GM23338 (cell line): ENCODE data around the gene SLC25A48. TPM values are rescaled to one million over a fixed set of nuclear protein-coding genes. Genes with fewer than 3 reads are reported as not detected.

Experiments used
- ATAC-seq: fragments of 200-7000 bp; cut with Tn5 transposase; 3 replicates; pipeline ENCODE4 v1.9.1; 2020
- DNase-seq: peaks from one replicate; pipeline ENCODE4 v3.0.0-alpha.2; 2015; ENCODE audit warnings: low spot score
- H2AFZ ChIP-seq: fragments of 200-600 bp; sonication (generic); 2 replicates; pipeline ENCODE4 v1.8.0; 2016; ENCODE audit warnings: antibody characterized with exemption, mild to moderate bottlenecking, moderate library complexity
- H3F3A ChIP-seq: fragments of 200-600 bp; sonication (generic); replicated peaks from 2 replicates; pipeline ENCODE4 v1.8.0; 2017; ENCODE audit warnings: antibody characterized with exemption, mixed run types, low read depth
- H3K27ac ChIP-seq: fragments of 200-600 bp; sonication (generic); 2 replicates; pipeline ENCODE4 v1.6.1; 2016; ENCODE audit warnings: low read depth
- H3K27me3 ChIP-seq: fragments of 200-600 bp; sonication (generic); 2 replicates; pipeline ENCODE4 v1.8.0; 2016; ENCODE audit warnings: mild to moderate bottlenecking, mixed run types, moderate library complexity; ENCODE audit not compliant: insufficient read depth
- H3K36me3 ChIP-seq: fragments of 200-600 bp; sonication (generic); 2 replicates; pipeline ENCODE4 v1.8.0; 2016; ENCODE audit warnings: mild to moderate bottlenecking; ENCODE audit not compliant: insufficient read depth
- H3K4me1 ChIP-seq: fragments of 200-600 bp; sonication (generic); 2 replicates; pipeline ENCODE4 v1.8.0; 2016; ENCODE audit warnings: mild to moderate bottlenecking, moderate library complexity; ENCODE audit not compliant: insufficient read depth
- H3K4me2 ChIP-seq: fragments of 200-600 bp; sonication (generic); 2 replicates; pipeline ENCODE4 v1.7.1; 2017; ENCODE audit warnings: mixed run types
- H3K4me3 ChIP-seq: fragments of 200-600 bp; sonication (generic); 2 replicates; pipeline ENCODE4 v1.6.1; 2016; ENCODE audit warnings: mixed run types
- H3K79me2 ChIP-seq: fragments of 200-600 bp; sonication (generic); replicated peaks from 2 replicates; pipeline ENCODE4 v1.8.0; 2017; ENCODE audit warnings: mild to moderate bottlenecking; ENCODE audit not compliant: insufficient read depth
- H3K9me2 ChIP-seq: fragments of 200-600 bp; sonication (generic); 2 replicates; pipeline ENCODE4 v1.8.0; 2017; ENCODE audit not compliant: insufficient read depth
- H4K20me1 ChIP-seq: fragments of 200-600 bp; sonication (generic); replicated peaks from 2 replicates; pipeline ENCODE4 v1.8.0; 2017; ENCODE audit warnings: mild to moderate bottlenecking; ENCODE audit not compliant: insufficient read depth
- H3K27ac Mint-ChIP-seq: 2 replicates; pipeline ENCODE4 v1.8.0; 2020; ENCODE audit warnings: inconsistent platforms, mild to moderate bottlenecking, moderate library complexity, mixed read lengths
- H3K27me3 Mint-ChIP-seq: 3 replicates; pipeline ENCODE4 v1.8.0; 2022; ENCODE audit warnings: low read depth, mild to moderate bottlenecking, moderate library complexity, mixed read lengths, inconsistent platforms; ENCODE audit not compliant: insufficient read depth, poor library complexity
- H3K36me3 Mint-ChIP-seq: 3 replicates; pipeline ENCODE4 v1.8.0; 2021; ENCODE audit warnings: low read depth, mild to moderate bottlenecking, inconsistent platforms, moderate library complexity, mixed read lengths
- H3K4me1 Mint-ChIP-seq: 3 replicates; pipeline ENCODE4 v1.8.0; 2020; ENCODE audit warnings: mild to moderate bottlenecking, inconsistent platforms, mixed read lengths
- H3K4me3 Mint-ChIP-seq: 3 replicates; pipeline ENCODE4 v1.8.0; 2021; ENCODE audit warnings: moderate library complexity, mild to moderate bottlenecking, inconsistent platforms, mixed read lengths
- H3K9me3 Mint-ChIP-seq: 3 replicates; pipeline ENCODE4 v1.8.0; 2020; ENCODE audit warnings: moderate library complexity, mild to moderate bottlenecking, inconsistent platforms, mixed read lengths
- CREB1 ChIP-seq: fragments of 250-450 bp; sonication (Bioruptor Pico); IDR thresholded peaks from 2 replicates; pipeline ENCODE4 v1.5.0; 2020; ENCODE audit warnings: low read depth, mild to moderate bottlenecking, moderate library complexity
- EZH2phosphoT487 ChIP-seq: fragments of 200-600 bp; sonication (generic); IDR thresholded peaks from one replicate; pipeline ENCODE4 v1.8.1; 2018; ENCODE audit warnings: antibody characterized with exemption; ENCODE audit not compliant: unreplicated experiment
- JUNB ChIP-seq: IDR thresholded peaks from one replicate; pipeline ENCODE4 v1.6.1; 2016; ENCODE audit warnings: antibody characterized with exemption; ENCODE audit not compliant: unreplicated experiment
- NANOG ChIP-seq: IDR thresholded peaks from 2 replicates; pipeline ENCODE4 v1.6.1; 2016; ENCODE audit warnings: antibody characterized with exemption, borderline replicate concordance
- POLR2AphosphoS5 ChIP-seq: IDR thresholded peaks from 2 replicates; pipeline ENCODE4 v1.6.1; 2016; ENCODE audit warnings: antibody characterized with exemption, low read depth
- ZNF114 ChIP-seq: fragments of 250-450 bp; sonication (Bioruptor Pico); IDR thresholded peaks from 2 replicates; pipeline ENCODE4 v1.5.0; 2020; ENCODE audit warnings: mild to moderate bottlenecking, moderate library complexity
- ZNF331 ChIP-seq: fragments of 250-450 bp; sonication (Bioruptor Pico); IDR thresholded peaks from 2 replicates; pipeline ENCODE4 v1.5.0; 2020; ENCODE audit warnings: low read depth, mild to moderate bottlenecking, moderate library complexity
- polyA plus RNA-seq: library from polyadenylated mRNA; unstranded; fragments of >200 nt; fragmentation: Nextera tagmentation; extraction: Ambion mirVana; gene quantifications from 2 replicates; pipeline ENCODE4 v1.2.1, GENCODE V29; 2016
- total RNA-seq: library from RNA; depleted of rRNA; stranded (reverse); fragments of >200 nt; shearing (Covaris generic); gene quantifications from 2 replicates; pipeline ENCODE4 v1.2.3, GENCODE V29; 2014
- TF ChIP-seq, protein P1 (sequence below): IDR thresholded peaks from one replicate; pipeline ENCODE4 v1.6.1; 2018; ENCODE audit warnings: antibody characterized with exemption; ENCODE audit not compliant: unreplicated experiment
- TF ChIP-seq, protein P2 (sequence below): fragments of 250-450 bp; sonication (Bioruptor Pico); IDR thresholded peaks from 2 replicates; pipeline ENCODE4 v1.5.0; 2020; ENCODE audit warnings: mild to moderate bottlenecking, moderate library complexity
- TF ChIP-seq, protein P3 (sequence below): IDR thresholded peaks from 2 replicates; pipeline ENCODE4 v1.6.1; 2016; ENCODE audit warnings: antibody characterized with exemption

SLC25A48 gene
- total and polyA plus RNA-seq, 2 experiments from 2014 or later: 1.1 to 1.5 TPM

DNA sequence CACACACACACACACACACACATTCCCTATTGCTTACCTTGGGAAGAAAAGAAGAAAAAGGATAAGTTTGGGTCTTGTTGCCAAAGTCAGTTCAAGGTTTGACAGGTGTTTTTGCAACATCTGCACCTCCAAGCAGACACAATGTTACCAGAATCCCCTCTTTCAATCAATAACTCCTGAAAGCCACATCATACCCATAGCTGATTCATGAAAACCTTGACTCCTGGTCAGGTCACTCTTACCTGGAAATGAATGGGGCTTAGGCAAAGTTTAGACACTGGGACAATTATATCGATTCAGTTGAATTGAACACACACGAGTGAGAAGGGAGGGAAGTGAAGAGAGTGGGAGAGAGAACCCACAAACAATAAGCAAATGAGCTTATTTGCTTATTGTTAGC is 34.2 kb downstream of the SLC25A48 start:
- Mint-ChIP-seq H3K27me3 (peaks cover 2% of the 10 kb centered on the region), H3K4me1 (no peaks in the 10 kb centered on the region), H3K4me3 (no peak overlapping the region), H3K36me3 (no peaks in the 10 kb centered on the region), H3K9me3 (no peaks in the 10 kb centered on the region), H3K27ac (no peak overlapping the region)
- no peak for TF ChIP-seq JUNB
- H3F3A ChIP-seq: no peaks in the 10 kb centered on the region
- 0 out of 2 replicates have a peak, but pooled peaks cover 5% of the 10 kb centered on the region for H3K9me2 ChIP-seq
- no peak for ATAC-seq
- H3K4me3 ChIP-seq: no peak overlapping the region
- DNase-seq: no peak
- no peaks in the 10 kb centered on the region for H3K79me2 ChIP-seq
- H3K4me2 ChIP-seq: no peak overlapping the region
- H3K4me1 ChIP-seq: no peaks in the 10 kb centered on the region
- H3K27me3 ChIP-seq: no peaks in the 10 kb centered on the region
- H3K36me3 ChIP-seq: no peaks in the 10 kb centered on the region
- no peak overlapping the region for H3K27ac ChIP-seq
- no peak overlapping the region for H2AFZ ChIP-seq
- H4K20me1 ChIP-seq: no peaks in the 10 kb centered on the region

DNA sequence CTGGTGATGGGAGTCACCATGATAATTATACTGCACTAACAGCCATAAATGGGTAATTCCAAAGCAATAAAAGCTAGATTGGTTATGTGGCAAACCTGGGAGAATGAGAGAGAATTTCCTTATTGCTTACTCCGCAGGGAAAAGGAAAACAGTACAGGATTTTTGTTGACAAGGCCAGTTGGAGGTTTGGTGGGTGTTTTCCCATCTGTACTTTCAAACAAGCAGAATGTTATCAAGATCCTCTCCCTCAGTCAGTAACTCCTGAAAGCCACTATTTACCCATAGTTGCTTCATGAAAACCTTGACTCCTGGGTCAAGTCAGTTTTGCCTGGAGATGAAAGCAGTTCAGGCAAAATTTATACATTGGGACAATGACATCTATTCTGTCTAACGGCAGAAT is 34.8 kb downstream of the SLC25A48 start:
- Histone ChIP-seq H4K20me1 (no peaks in the 10 kb centered on the region), H2AFZ (no peak overlapping the region), H3K27me3 (no peaks in the 10 kb centered on the region), H3K79me2 (no peaks in the 10 kb centered on the region), H3K9me2 (0 out of 2 replicates have a peak, but pooled peaks cover 5% of the 10 kb centered on the region), H3K4me2 (no peak overlapping the region), H3K4me1 (no peaks in the 10 kb centered on the region), H3K4me3 (no peak overlapping the region), H3K27ac (no peak overlapping the region), H3F3A (no peaks in the 10 kb centered on the region), H3K36me3 (no peaks in the 10 kb centered on the region)
- no peak overlapping the region for H3K4me3 Mint-ChIP-seq
- H3K27ac Mint-ChIP-seq: no peak overlapping the region
- H3K4me1 Mint-ChIP-seq: no peaks in the 10 kb centered on the region
- DNase-seq (no peak), ATAC-seq (no peak)
- no peaks in the 10 kb centered on the region for H3K9me3 Mint-ChIP-seq
- H3K27me3 Mint-ChIP-seq: peaks cover 2% of the 10 kb centered on the region
- H3K36me3 Mint-ChIP-seq: no peaks in the 10 kb centered on the region
- TF ChIP-seq, protein P1, sequence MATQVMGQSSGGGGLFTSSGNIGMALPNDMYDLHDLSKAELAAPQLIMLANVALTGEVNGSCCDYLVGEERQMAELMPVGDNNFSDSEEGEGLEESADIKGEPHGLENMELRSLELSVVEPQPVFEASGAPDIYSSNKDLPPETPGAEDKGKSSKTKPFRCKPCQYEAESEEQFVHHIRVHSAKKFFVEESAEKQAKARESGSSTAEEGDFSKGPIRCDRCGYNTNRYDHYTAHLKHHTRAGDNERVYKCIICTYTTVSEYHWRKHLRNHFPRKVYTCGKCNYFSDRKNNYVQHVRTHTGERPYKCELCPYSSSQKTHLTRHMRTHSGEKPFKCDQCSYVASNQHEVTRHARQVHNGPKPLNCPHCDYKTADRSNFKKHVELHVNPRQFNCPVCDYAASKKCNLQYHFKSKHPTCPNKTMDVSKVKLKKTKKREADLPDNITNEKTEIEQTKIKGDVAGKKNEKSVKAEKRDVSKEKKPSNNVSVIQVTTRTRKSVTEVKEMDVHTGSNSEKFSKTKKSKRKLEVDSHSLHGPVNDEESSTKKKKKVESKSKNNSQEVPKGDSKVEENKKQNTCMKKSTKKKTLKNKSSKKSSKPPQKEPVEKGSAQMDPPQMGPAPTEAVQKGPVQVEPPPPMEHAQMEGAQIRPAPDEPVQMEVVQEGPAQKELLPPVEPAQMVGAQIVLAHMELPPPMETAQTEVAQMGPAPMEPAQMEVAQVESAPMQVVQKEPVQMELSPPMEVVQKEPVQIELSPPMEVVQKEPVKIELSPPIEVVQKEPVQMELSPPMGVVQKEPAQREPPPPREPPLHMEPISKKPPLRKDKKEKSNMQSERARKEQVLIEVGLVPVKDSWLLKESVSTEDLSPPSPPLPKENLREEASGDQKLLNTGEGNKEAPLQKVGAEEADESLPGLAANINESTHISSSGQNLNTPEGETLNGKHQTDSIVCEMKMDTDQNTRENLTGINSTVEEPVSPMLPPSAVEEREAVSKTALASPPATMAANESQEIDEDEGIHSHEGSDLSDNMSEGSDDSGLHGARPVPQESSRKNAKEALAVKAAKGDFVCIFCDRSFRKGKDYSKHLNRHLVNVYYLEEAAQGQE: no peak
- TF ChIP-seq ZNF331 (CRISPR knock-in tag) (no peak), NANOG (no peak), EZH2phosphoT487 (no peak), CREB1 (CRISPR knock-in tag) (no peak), POLR2AphosphoS5 (no peak), ZNF114 (CRISPR knock-in tag) (no peak), JUNB (no peak)
- TF ChIP-seq, protein P2, sequence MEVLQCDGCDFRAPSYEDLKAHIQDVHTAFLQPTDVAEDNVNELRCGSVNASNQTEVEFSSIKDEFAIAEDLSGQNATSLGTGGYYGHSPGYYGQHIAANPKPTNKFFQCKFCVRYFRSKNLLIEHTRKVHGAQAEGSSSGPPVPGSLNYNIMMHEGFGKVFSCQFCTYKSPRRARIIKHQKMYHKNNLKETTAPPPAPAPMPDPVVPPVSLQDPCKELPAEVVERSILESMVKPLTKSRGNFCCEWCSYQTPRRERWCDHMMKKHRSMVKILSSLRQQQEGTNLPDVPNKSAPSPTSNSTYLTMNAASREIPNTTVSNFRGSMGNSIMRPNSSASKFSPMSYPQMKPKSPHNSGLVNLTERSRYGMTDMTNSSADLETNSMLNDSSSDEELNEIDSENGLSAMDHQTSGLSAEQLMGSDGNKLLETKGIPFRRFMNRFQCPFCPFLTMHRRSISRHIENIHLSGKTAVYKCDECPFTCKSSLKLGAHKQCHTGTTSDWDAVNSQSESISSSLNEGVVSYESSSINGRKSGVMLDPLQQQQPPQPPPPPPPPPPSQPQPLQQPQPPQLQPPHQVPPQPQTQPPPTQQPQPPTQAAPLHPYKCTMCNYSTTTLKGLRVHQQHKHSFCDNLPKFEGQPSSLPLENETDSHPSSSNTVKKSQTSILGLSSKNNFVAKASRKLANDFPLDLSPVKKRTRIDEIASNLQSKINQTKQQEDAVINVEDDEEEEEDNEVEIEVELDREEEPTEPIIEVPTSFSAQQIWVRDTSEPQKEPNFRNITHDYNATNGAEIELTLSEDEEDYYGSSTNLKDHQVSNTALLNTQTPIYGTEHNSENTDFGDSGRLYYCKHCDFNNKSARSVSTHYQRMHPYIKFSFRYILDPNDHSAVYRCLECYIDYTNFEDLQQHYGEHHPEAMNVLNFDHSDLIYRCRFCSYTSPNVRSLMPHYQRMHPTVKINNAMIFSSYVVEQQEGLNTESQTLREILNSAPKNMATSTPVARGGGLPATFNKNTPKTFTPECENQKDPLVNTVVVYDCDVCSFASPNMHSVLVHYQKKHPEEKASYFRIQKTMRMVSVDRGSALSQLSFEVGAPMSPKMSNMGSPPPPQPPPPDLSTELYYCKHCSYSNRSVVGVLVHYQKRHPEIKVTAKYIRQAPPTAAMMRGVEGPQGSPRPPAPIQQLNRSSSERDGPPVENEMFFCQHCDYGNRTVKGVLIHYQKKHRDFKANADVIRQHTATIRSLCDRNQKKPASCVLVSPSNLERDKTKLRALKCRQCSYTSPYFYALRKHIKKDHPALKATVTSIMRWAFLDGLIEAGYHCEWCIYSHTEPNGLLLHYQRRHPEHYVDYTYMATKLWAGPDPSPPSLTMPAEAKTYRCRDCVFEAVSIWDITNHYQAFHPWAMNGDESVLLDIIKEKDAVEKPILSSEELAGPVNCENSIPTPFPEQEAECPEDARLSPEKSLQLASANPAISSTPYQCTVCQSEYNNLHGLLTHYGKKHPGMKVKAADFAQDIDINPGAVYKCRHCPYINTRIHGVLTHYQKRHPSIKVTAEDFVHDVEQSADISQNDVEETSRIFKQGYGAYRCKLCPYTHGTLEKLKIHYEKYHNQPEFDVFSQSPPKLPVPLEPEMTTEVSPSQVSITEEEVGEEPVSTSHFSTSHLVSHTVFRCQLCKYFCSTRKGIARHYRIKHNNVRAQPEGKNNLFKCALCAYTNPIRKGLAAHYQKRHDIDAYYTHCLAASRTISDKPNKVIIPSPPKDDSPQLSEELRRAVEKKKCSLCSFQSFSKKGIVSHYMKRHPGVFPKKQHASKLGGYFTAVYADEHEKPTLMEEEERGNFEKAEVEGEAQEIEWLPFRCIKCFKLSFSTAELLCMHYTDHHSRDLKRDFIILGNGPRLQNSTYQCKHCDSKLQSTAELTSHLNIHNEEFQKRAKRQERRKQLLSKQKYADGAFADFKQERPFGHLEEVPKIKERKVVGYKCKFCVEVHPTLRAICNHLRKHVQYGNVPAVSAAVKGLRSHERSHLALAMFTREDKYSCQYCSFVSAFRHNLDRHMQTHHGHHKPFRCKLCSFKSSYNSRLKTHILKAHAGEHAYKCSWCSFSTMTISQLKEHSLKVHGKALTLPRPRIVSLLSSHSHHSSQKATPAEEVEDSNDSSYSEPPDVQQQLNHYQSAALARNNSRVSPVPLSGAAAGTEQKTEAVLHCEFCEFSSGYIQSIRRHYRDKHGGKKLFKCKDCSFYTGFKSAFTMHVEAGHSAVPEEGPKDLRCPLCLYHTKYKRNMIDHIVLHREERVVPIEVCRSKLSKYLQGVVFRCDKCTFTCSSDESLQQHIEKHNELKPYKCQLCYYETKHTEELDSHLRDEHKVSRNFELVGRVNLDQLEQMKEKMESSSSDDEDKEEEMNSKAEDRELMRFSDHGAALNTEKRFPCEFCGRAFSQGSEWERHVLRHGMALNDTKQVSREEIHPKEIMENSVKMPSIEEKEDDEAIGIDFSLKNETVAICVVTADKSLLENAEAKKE: no peak
- TF ChIP-seq, protein P3, sequence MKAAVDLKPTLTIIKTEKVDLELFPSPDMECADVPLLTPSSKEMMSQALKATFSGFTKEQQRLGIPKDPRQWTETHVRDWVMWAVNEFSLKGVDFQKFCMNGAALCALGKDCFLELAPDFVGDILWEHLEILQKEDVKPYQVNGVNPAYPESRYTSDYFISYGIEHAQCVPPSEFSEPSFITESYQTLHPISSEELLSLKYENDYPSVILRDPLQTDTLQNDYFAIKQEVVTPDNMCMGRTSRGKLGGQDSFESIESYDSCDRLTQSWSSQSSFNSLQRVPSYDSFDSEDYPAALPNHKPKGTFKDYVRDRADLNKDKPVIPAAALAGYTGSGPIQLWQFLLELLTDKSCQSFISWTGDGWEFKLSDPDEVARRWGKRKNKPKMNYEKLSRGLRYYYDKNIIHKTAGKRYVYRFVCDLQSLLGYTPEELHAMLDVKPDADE: no peak
